AG09319 (cell line): ENCODE measurements around the gene C1orf210.

ENCODE experiments used
- DNase-seq: peaks from one replicate; pipeline ENCODE4 v3.0.0-alpha.2; 2010; ENCODE audit warnings: low read depth; ENCODE audit errors: extremely low read depth
- CTCF ChIP-seq: IDR thresholded peaks from 2 replicates; pipeline ENCODE4 v1.5.1; 2011; ENCODE audit warnings: low read depth, mild to moderate bottlenecking, inconsistent platforms, low read length, moderate library complexity

The C1orf210 gene

GRCh38 chr1:43292679-43293078 is 7.3 kb upstream of the C1orf210 start:
- DNase-seq, result no peak

GRCh38 chr1:43292216-43292615 is 6.8 kb upstream of the C1orf210 start:
- TF ChIP-seq CTCF, result no peak
- DNase-seq, result no peak

More at GRCh38 chr1:43292679-43293078, 7.3 kb upstream of the C1orf210 start:
- no peak for TF ChIP-seq CTCF

GRCh38 chr1:43288785-43289706 is 3.7 kb upstream of the C1orf210 start:
- no peak for TF ChIP-seq CTCF

DNA sequence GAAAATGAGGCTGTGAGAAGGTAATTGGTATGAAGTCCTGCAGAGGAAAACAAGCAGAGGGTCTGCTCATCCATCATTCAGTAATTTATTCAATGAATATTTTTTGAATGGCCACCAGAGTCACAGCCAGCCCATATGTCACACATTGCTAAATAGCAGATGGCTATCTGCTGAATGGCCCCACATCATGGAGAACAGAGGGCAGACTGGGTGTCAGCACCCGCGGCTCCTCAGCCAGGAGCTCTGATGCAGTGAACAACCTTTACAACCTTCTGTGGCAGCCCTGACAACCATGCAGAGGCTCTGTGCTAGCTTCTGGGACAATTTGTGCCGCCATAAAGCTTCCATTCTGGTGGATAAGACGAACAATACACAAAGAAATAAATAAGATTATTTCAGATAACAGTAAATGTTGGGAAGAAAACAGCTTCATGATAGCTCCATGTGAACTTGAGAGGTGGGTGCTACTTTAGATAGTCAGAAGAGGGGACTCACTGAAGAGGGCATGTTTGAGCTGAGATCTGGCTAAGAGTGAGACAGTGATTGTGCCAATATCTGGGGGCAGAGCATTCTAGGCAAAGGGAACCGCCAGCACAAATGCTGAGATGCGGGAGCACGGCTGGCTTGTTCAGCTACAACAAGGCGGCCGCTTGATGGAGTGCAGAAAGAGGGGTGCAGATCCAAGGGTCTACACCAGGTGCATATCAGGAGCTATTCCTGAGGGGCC is 2.8 kb upstream of the C1orf210 start:
- no peak for DNase-seq
- TF ChIP-seq CTCF, result no peak

More at GRCh38 chr1:43288785-43289706, 3.7 kb upstream of the C1orf210 start:
- no peak for DNase-seq

- TF ChIP-seq CTCF, result no peak
- no peak for DNase-seq
These were observed 1.2 kb upstream of the C1orf210 start for GRCh38 chr1:43286533-43286932.

DNA sequence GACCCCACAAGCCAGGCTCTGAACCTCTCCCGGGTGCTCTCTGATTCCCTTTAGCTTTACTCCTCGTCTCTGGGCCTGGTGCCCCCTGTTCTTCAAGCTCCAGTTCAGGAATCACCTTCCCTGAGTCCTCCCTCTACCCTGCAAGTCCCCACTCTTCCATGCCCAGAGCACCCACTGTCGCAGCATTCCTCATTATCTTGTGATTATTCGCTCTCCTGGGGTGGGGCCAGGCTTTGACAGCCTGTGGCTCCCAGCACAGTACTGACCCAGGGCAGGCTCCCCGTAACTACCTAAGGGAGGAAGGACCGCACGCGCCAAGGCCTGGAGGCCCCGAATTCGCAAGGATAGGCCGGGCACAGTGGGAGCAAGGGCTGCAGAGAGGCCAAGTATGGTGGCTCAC is 734 bp upstream of the C1orf210 start:
- no peak for DNase-seq
- TF ChIP-seq CTCF, result no peak
